GM21367 (cell line): ENCODE data around the gene IPO11.
"Not testable (repeated sequence)": the region's sequence is repeated elsewhere in the genome, so short reads cannot be mapped to it uniquely, and the experiment has no call there.

ENCODE experiments used
- ATAC-seq: cut with Tn5 transposase; IDR thresholded peaks from one replicate; pipeline ENCODE4 v1.9.1; 2021; ENCODE audit not compliant: unreplicated experiment

The IPO11 gene

DNA sequence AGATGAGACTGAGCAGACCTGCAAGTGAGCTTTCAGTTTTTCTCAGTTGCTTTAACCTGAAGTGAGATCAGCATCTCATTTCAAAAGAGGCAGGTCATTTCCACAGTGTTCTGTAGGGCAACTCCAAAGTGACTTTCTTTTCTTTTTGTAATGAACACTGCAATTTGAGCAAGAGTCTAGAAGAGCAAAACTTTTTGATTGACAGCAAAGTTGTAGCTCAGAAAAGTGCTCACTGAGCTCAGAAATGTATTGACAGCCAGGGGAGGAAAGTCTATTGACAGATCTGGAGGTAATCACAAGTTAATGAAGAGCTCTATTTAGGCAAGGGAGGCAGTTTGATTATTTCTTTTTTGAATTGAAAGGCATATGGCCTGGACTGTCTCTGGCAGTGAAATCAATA is 220.7 kb downstream of the IPO11 start:
- no peak for ATAC-seq

DNA sequence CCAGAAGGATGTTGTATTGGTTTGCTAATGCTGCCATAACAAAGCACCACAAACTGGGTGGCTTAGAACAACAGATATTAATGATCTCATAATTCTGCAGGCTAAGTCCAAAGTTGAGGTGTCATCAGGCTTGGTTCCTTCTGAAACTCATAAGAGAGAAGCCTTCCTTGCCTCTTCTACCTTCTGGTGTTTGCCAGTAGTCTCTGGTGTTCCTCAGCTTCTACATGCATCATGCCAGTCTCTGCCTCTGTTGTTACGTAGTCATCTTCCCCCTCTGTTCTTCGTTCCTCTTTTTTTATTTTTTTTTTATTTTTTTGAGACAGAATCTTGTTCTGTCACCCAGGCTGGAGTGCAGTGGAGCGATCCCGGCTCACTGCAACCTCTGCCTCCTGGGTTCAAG is 227.9 kb downstream of the IPO11 start:
- no peak for ATAC-seq

- no peak for ATAC-seq
Measured at GRCh38 chr5:62642468-62642867, 229.9 kb downstream of the IPO11 start.

DNA sequence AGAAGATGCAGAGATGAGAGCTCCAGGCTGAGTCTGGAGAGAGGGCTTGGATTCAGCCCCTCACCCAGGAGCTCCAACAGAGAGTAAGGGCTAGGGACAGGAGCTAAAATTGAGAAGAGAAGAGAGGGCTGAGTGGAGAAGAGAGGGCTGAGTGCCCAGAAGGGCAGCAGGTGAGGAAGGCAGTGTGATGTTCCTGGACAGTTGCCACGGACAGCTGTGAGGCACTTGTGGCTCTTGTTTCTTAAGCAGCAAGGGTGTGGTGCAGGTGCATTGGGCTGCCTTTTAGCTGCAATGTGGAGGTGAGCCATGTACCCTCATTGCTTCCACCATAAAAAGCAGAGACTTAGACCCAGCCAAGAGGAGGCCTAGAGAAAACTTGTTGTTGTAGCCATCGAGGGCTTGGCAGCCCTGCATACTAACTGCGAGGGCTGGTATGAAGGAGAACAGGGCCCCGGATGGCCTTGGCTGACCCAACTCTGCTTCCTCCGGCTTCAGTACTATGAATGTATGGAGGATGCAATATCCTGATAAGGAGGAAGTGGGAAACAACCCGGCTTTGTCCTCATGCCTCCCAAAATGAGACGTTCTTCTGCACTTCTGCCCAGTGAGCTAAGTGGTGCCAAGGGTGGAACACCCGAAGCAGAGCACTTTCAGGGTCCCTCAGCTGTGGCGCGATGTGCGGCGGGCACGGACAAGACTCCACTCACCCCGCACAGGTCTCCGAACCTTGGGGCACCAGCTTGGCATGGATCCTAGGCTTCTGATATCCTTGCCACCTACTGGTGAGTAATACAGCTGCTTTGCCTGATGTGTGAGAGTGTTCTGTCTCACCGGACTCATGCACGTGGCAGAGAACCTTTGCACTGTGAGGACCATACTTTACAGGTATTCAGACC is 231.2 kb downstream of the IPO11 start:
- no peak for ATAC-seq

DNA sequence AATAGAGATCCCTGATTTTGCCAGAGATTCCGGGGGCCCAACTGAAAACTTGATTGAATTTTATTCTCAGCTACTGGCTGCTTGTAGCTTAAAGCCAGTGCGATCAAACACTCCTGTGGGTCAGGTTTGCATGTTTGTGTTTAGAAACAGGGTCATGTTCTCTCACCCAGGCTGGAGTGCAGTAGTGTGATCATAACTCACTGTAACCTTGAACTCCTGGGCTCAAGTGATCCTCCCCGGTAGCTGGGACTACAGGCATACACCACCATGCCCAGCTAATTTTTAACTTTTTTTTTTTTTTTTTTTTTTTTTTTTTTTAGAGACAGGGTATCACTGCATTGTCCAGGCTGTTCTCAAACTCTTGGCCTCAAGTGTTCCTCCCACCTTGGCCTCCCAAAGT is 232.7 kb downstream of the IPO11 start:
- ATAC-seq, result no peak

DNA sequence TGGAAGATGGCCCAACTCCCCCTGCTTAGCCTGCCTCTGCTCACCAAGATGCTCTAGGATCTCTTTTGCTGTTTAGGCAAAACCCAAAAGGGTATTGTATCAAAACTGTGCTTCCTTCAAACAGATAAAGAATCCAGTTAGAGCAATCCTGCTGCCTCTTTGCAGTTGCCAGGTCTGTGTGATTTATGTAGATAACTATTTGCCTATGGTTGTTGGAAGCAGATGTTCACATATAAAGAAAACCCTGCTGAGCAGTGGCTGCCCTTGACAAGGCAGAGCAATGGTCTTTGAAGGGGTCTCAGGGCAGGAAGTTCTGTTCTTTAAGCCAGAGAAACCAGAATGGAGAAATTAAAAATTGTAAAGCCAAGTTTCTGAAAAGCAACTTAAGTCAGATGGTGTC is 234.7 kb downstream of the IPO11 start:
- ATAC-seq, result no peak

GRCh38 chr5:62649025-62649424 is 236.5 kb downstream of the IPO11 start:
- no peak for ATAC-seq

- no peak for ATAC-seq
Measured at GRCh38 chr5:62649476-62650113, 237.0 kb downstream of the IPO11 start.

- ATAC-seq, result no peak
Measured at GRCh38 chr5:62650197-62650596, 237.6 kb downstream of the IPO11 start.

DNA sequence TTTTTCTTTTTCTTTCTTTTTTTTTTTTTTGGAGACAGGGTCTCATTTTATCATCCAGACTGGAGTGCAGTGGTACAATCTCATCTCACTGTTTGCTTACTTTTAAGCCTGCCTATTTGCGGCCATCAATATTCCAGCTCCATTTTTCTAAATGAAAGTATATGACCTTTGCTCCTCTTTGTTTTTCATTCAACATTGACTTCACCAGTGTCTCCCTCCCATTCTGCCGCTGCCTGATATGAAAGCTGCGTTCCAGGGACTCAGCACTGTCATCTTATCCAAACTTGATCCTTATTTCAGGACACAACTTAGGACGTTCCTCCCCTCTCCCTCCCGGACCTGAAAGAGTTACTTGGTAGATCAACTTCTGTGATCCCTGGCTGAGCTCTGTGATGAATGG is 239.7 kb downstream of the IPO11 start:
- no peak for ATAC-seq

DNA sequence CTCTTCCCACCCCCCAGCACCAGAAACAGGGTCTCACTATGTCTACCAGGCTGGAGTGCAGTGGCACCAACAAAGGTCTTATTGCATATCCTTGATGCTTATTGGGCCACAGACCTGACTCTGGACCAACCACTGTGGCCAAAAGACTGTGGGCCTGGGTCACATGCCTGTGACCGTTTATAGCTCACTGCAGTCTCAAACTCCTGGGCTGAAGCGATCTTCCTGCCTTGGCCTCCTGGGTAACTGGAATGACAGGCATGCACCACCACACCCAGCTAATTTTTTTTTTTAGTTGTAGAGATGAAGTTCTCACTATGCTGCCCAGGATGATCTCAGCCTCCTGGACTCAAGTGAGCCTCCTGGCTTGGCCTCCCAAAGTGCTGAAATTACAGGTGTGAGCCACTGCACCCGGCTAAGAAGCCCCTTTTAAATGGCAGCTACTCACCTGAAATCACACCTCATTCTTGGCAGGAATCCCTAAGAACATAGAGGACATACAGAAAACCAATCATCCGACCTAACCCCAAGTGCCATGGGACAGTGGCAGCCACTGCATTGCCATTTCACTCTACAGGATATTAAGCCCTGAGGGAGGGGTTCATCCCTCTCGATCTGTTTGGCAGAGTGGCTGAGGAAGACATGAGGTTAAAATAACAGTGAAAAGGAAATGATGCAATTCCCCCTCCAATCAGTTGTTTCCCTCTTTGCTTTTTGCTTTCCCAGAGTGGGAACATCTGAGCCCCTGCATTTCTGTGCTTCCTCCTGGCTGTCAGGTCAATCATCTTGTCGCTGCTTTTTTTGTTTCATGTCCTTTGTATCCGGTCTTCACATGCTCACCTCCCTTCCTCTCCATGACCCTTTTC is 240.7 kb downstream of the IPO11 start:
- ATAC-seq, result no peak

DNA sequence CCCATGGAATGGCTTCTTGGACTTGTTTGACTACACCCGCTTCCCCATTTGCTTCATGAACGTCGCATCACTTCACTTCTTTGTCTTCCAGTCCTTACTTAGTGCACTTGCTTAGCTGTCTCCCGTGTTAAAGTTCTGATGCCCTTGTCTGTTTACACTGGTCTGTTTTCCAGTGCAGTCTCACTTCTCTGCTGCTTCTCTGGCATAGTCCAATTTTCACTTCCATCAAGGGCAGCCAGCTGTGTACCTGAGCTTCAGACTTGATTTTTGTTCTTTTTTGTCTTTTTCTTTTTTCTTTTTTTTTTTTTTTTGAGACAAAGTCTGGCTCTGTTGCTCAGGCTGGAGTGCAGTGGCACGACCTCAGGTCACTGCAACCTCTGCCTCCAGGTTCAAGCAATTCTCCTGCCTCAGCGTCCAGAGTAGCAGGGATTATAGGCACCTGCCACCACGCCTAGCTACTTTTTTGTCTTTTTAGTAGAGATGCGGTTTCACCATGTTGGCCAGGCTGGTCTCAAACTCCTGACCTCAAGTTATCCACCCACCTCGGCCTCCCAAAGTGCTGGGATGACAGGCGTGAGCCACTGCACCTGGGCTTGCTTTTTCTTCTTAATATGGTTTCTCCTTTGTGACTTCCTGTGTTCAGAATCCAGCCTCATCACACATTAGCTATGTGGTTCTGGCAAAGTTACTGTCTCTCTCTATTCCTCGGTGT is 241.5 kb downstream of the IPO11 start:
- ATAC-seq, result no peak

- not testable (repeated sequence) for ATAC-seq
Measured at GRCh38 chr5:62657772-62658171, 245.2 kb downstream of the IPO11 start.

DNA sequence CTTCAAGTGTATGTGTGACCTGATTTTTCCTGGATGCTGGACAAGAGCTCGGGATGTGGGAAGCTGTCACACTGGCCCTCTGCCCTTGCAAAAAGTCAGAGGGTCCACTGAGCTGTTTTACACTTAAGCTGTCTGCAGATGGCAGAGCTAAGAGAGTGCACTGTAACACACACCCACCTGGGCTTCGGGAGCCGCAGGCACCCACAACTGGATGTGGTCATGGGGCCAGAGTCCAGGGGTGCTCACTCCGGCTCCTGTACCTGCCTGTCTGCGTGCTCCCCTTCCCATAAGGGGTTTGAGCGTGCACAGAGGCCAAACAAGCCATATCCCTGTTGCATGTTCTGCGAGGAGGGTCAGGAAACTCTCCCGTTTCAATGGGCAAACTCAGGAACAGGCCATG is 248.6 kb downstream of the IPO11 start:
- ATAC-seq, result no peak

- no peak for ATAC-seq
Measured at GRCh38 chr5:62662521-62662920, 250.0 kb downstream of the IPO11 start.

DNA sequence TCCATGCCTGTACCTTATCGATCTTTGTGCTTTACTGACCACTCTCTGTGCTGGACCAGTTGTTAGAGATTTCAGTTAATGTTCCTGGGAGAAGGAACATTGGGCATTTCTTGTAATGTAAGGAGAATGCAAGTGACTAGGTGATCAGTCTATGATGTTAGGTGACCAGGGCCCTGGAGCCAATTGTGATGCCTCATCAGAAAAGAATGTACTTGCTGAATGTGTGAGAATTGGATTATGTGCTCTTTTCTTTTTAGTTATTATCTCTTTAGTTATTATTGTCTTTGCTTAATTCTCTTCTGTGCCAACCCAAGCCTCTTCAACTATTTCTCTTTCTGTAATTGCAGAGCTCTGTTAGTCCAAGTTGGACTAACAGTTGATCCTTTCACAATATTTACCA is 258.9 kb downstream of the IPO11 start:
- no peak for ATAC-seq

GRCh38 chr5:62676596-62676995 is 264.0 kb downstream of the IPO11 start:
- not testable (repeated sequence) for ATAC-seq
